CD4-positive, alpha-beta T cell treated with Interleukin-21 for 1 hour (primary cell): ENCODE results near the gene DNAAF5.

Experiments
- DNase-seq: peaks from one replicate; pipeline ENCODE4 v3.0.0-alpha.2; 2020

The DNAAF5 gene

GRCh38 chr7:707296-708000, 19.1 kb upstream of the DNAAF5 start:
- no peak for DNase-seq

GRCh38 chr7:710161-710560, 16.3 kb upstream of the DNAAF5 start:
- DNase-seq = no peak

- no peak for DNase-seq
Measured at GRCh38 chr7:711093-711921, 15.2 kb upstream of the DNAAF5 start.

- DNase-seq = no peak
Measured at GRCh38 chr7:711922-712380, 14.5 kb upstream of the DNAAF5 start.

- no peak for DNase-seq
Measured at GRCh38 chr7:712381-713138, 13.9 kb upstream of the DNAAF5 start.

GRCh38 chr7:713139-713457, 13.4 kb upstream of the DNAAF5 start:
- no peak for DNase-seq

GRCh38 chr7:713488-714230, 12.8 kb upstream of the DNAAF5 start:
- no peak for DNase-seq

- no peak for DNase-seq
Measured at GRCh38 chr7:714251-714671, 12.2 kb upstream of the DNAAF5 start.

GRCh38 chr7:716222-716621, 10.3 kb upstream of the DNAAF5 start:
- DNase-seq = no peak

GRCh38 chr7:716636-717035, 9.9 kb upstream of the DNAAF5 start:
- DNase-seq = no peak

- no peak for DNase-seq
Measured at GRCh38 chr7:721619-722248, 4.8 kb upstream of the DNAAF5 start.

- DNase-seq = no peak
Measured at GRCh38 chr7:723541-723940, 3.0 kb upstream of the DNAAF5 start.

- no peak for DNase-seq
Measured at GRCh38 chr7:724298-724697, 2.2 kb upstream of the DNAAF5 start.

GRCh38 chr7:725223-726005, 1.1 kb upstream of the DNAAF5 start:
- DNase-seq = no peak

- DNase-seq = no peak
Measured at GRCh38 chr7:726854-727103, 280 bp downstream of the DNAAF5 start.

- peak; percentile 31 for DNase-seq
Measured at GRCh38 chr7:727104-727805, 756 bp downstream of the DNAAF5 start, which contains the start of gene PRKAR1B. TSS of gene PRKAR1B (minus strand) at chr7:727281. CDS start at chr7:711505, 15,776 bp downstream.

GRCh38 chr7:727806-728460, 1.4 kb downstream of the DNAAF5 start:
- DNase-seq = no peak

- no peak for DNase-seq
Measured at GRCh38 chr7:728602-729001, 2.1 kb downstream of the DNAAF5 start.

- DNase-seq = no peak
Measured at GRCh38 chr7:729140-730000, 2.9 kb downstream of the DNAAF5 start.
